ENCODE data around the gene FAM187B. TPM values are rescaled to one million over a fixed set of nuclear protein-coding genes. Genes with fewer than 3 reads are reported as not detected.
"Not testable (repeated sequence)": the region's sequence is repeated elsewhere in the genome, so short reads cannot be mapped to it uniquely, and the experiment has no call there.

Gene FAM187B
- total and polyA plus RNA-seq, 8 donors = 0.20 TPM; not detected in 7

DNA sequence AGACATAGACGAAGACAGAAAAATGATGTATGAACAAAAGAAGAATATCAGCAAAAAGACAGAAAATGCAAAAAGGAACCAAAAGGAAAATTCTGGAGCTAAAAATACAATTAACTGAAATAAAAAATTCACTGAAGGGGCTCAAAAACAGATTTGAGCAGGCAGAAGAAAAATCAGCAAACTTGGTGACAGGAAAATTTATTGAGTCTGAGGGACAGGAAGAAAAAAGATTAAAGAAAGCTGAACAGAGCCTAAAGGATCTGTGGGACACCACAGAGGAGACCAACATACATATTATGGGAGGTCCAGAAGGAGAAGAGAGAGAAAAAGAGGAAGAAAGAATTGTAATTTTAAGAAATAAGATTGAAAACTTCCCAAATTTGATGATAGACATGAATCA, 12.9 kb upstream of the FAM187B start:
- TF ChIP-seq, protein P1, sequence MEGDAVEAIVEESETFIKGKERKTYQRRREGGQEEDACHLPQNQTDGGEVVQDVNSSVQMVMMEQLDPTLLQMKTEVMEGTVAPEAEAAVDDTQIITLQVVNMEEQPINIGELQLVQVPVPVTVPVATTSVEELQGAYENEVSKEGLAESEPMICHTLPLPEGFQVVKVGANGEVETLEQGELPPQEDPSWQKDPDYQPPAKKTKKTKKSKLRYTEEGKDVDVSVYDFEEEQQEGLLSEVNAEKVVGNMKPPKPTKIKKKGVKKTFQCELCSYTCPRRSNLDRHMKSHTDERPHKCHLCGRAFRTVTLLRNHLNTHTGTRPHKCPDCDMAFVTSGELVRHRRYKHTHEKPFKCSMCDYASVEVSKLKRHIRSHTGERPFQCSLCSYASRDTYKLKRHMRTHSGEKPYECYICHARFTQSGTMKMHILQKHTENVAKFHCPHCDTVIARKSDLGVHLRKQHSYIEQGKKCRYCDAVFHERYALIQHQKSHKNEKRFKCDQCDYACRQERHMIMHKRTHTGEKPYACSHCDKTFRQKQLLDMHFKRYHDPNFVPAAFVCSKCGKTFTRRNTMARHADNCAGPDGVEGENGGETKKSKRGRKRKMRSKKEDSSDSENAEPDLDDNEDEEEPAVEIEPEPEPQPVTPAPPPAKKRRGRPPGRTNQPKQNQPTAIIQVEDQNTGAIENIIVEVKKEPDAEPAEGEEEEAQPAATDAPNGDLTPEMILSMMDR (IDR thresholded peaks at IDR 0.05) = no peak
- Histone ChIP-seq H3K4me1 (no peaks in the 10 kb centered on the region), H3K4me3 (no peak overlapping the region), H3K27ac (no peak overlapping the region), H3K9me3 (peaks cover 0 to 11% of the 10 kb centered on the region in 2 donors), H3K27me3 (no peaks in the 10 kb centered on the region), H3K36me3 (no peaks in the 10 kb centered on the region)
- DNase-seq (no peak), ATAC-seq (no peak)
- intact Hi-C loops (cut with DNase I) = no loop called here

DNA sequence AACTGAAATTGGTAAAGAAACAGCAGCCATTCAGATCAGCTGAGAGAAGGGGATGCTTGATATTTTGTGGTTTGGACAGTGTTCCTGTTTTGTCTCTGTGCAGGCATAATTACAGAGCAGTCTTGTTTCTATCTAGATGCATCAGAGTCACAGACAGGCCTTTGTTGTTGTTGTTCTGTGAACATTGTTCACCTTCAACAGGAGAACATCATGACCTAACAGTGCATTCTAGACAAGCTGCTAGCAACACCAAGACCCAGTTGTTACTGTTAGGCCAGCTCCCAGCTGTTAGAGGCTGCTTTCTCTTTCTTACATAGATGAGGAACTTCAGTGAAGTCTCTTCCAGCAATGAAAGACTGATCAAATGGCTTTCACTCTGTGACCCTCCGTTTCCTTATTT, 11.8 kb upstream of the FAM187B start:
- H3K27ac ChIP-seq = peak overlapping the region in 1 of 2 donors; percentile 14
- no peaks in the 10 kb centered on the region for H3K27me3 ChIP-seq
- peaks cover 0 to 11% of the 10 kb centered on the region in 2 donors for H3K9me3 ChIP-seq
- ATAC-seq (peak; percentile 22), DNase-seq (no peak)
- H3K4me3 ChIP-seq = no peak overlapping the region
- TF ChIP-seq, protein P1 (IDR thresholded peaks at IDR 0.05) = no peak
- intact Hi-C loops (cut with DNase I) = no loop called here
- H3K4me1 ChIP-seq = no peaks in the 10 kb centered on the region
- no peaks in the 10 kb centered on the region for H3K36me3 ChIP-seq

DNA sequence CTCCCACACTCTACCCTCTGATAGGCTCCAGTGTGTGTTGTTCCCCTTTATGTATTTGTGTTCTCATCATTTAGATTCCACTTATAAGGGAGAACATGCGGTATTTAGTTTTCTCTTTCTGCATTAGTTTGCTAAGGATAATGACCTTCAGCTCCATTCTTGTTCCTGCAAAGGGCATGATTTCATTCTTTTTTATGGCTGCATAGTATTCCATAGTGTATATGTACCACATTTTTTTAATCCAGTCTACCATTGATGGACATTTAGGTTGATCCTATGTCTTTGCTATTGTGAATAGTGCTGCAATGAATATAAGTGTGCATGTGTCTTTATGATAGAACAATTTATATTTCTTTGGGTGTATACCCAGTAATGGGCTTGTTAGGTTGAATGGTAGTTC, 11.1 kb upstream of the FAM187B start:
- H3K4me1 ChIP-seq; H3K4me3 ChIP-seq; H3K36me3 ChIP-seq; H3K27me3 ChIP-seq; intact Hi-C loops (cut with DNase I); H3K27ac ChIP-seq; ATAC-seq; DNase-seq: not testable (repeated sequence)
- H3K9me3 ChIP-seq = peaks cover 0 to 11% of the 10 kb centered on the region in 2 donors

DNA sequence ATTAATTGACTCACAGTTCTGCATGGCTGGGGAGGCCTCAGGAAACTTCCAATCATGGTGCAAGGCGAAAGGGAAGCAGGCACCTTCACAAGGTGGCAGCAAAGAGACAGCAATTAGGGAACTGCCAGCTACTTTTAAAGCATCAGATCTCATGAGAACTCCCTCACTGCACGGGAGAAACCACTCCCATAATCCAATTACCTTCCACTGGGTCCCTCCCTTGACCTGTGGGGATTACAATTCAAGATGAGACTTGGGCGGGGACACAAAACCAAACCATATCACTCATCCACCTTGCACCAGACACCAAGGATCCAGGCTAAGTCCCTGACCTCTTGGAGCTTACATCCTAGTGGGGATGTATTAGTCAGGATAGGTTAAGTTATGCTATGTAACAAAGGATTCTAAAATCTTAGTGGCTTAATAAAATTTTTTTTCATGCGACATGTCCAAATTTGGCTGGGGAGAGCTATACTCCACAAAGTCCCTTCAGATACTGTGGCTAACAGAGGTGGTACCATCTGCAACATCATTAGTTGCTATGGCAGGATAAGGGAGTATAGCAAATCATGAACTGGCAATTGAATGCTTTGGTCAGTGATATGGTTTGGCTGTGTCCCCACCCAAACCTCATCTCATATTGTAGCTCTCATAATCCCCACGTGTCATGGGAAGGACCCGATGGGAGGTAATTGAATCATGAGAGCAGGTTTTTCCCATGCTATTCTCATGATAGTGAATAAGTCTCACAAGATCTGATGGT, 8.3 kb upstream of the FAM187B start:
- DNase-seq (peak in 1 of 4 donors; percentile 21), ATAC-seq (peak; percentile 44)
- Histone ChIP-seq H3K4me1 (no peaks in the 10 kb centered on the region), H3K27me3 (no peaks in the 10 kb centered on the region), H3K9me3 (peaks cover 0 to 8% of the 10 kb centered on the region in 2 donors), H3K27ac (no peak overlapping the region), H3K4me3 (no peak overlapping the region), H3K36me3 (no peaks in the 10 kb centered on the region)
- TF ChIP-seq, protein P1 (IDR thresholded peaks at IDR 0.05) = peak in 1 of 2 donors; percentile 17
- intact Hi-C loops (cut with DNase I) = no loop called here

DNA sequence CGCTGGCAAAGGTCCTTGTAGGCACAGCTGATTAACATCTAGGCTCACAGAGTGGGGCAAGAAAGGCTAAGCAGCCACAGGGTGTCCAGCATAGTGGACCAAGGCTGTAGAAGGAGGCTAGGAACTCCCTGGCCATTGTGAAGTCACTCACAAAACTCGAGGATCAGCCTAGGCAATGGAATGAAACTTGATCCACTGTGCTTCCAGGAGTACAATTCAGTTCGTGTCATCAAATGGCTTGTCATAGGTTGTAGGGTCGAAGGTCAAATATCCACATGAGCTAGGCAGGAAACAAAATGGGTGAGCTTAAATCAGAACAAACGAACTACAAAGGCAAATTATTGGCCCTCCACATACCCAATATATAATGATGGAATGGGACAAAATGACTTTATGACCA, 4.4 kb upstream of the FAM187B start:
- Histone ChIP-seq H3K9me3 (no peaks in the 10 kb centered on the region), H3K4me1 (no peaks in the 10 kb centered on the region), H3K4me3 (no peak overlapping the region), H3K36me3 (no peaks in the 10 kb centered on the region), H3K27ac (no peak overlapping the region), H3K27me3 (no peaks in the 10 kb centered on the region)
- TF ChIP-seq, protein P1 (IDR thresholded peaks at IDR 0.05) = no peak
- DNase-seq (peak in 1 of 4 donors; percentile 4), ATAC-seq (no peak)
- intact Hi-C loops (cut with DNase I) = no loop called here

Measured in left lung (tissue), 10 donors.